ENCODE data around the gene TIRAP.

The TIRAP gene

GRCh38 chr11:126267650-126268049, 15.2 kb upstream of the TIRAP start:
- H3K36me3 ChIP-seq (ENCODE audit: insufficient read depth, low read length) = peaks cover 49% of the 10 kb centered on the region
- peak overlapping the region; percentile 97 for H3K9ac ChIP-seq (ENCODE audit: low read depth, low read length)
- peak overlapping the region; percentile 95 for H3K4me3 ChIP-seq (ENCODE audit: low read length)
- peak overlapping the region; percentile 86 for H3K4me2 ChIP-seq (ENCODE audit: low read length)
- no peaks in the 10 kb centered on the region for H3K27me3 ChIP-seq (ENCODE audit: control insufficient read depth, insufficient read depth, low read length)
- peaks cover 13% of the 10 kb centered on the region for H3K4me1 ChIP-seq (ENCODE audit: control insufficient read depth, insufficient read depth, low read length)
- H3K9me3 ChIP-seq (replicated peaks; ENCODE audit: low read length) = no peaks in the 10 kb centered on the region

- no peaks in the 10 kb centered on the region for H3K27me3 ChIP-seq (ENCODE audit: control insufficient read depth, insufficient read depth, low read length)
- peak overlapping the region; percentile 95 for H3K4me3 ChIP-seq (ENCODE audit: low read length)
- no peaks in the 10 kb centered on the region for H3K9me3 ChIP-seq (replicated peaks; ENCODE audit: low read length)
- peaks cover 46% of the 10 kb centered on the region for H3K36me3 ChIP-seq (ENCODE audit: insufficient read depth, low read length)
- peaks cover 13% of the 10 kb centered on the region for H3K4me1 ChIP-seq (ENCODE audit: control insufficient read depth, insufficient read depth, low read length)
- H3K9ac ChIP-seq (ENCODE audit: low read depth, low read length) = peak overlapping the region; percentile 97
- peak overlapping the region; percentile 86 for H3K4me2 ChIP-seq (ENCODE audit: low read length)
These were observed 14.6 kb upstream of the TIRAP start for GRCh38 chr11:126268361-126268707.

- Histone ChIP-seq H3K27me3 (ENCODE audit: control insufficient read depth, insufficient read depth, low read length) (no peaks in the 10 kb centered on the region), H3K4me3 (ENCODE audit: low read length) (peak within 1 kb of the TSS; percentile 95), H3K36me3 (ENCODE audit: insufficient read depth, low read length) (peaks cover 46% of the 10 kb centered on the region), H3K4me1 (ENCODE audit: control insufficient read depth, insufficient read depth, low read length) (peaks cover 13% of the 10 kb centered on the region), H3K4me2 (ENCODE audit: low read length) (peak within 1 kb of the TSS; percentile 91), H3K9ac (ENCODE audit: low read depth, low read length) (peak within 1 kb of the TSS; percentile 97), H3K9me3 (replicated peaks; ENCODE audit: low read length) (no peaks in the 10 kb centered on the region)
These were observed 13.9 kb upstream of the TIRAP start, which contains the start of the genes FOXRED1 and SRPRA for GRCh38 chr11:126268708-126269579. Gene FOXRED1 (plus strand): TSS chr11:126269154. CDS start chr11:126269207, 53 bp downstream. Gene SRPRA (minus strand): TSS chr11:126268895. CDS start chr11:126268804, 91 bp downstream.

- peaks cover 5% of the 10 kb centered on the region for H3K4me1 ChIP-seq (ENCODE audit: control insufficient read depth, insufficient read depth, low read length)
- peaks cover 36% of the 10 kb centered on the region for H3K36me3 ChIP-seq (ENCODE audit: insufficient read depth, low read length)
These were observed 5.6 kb upstream of the TIRAP start for GRCh38 chr11:126277322-126277721.

GRCh38 chr11:126277780-126278179, 5.1 kb upstream of the TIRAP start:
- Histone ChIP-seq H3K9me3 (replicated peaks; ENCODE audit: low read length) (no peaks in the 10 kb centered on the region), H3K9ac (ENCODE audit: low read depth, low read length) (no peak overlapping the region), H3K4me2 (ENCODE audit: low read length) (no peak overlapping the region), H3K36me3 (ENCODE audit: insufficient read depth, low read length) (peaks cover 36% of the 10 kb centered on the region), H3K4me1 (ENCODE audit: control insufficient read depth, insufficient read depth, low read length) (peaks cover 9% of the 10 kb centered on the region), H3K27me3 (ENCODE audit: control insufficient read depth, insufficient read depth, low read length) (no peaks in the 10 kb centered on the region), H3K4me3 (ENCODE audit: low read length) (no peak overlapping the region)

More at GRCh38 chr11:126277322-126277721, 5.6 kb upstream of the TIRAP start:
- no peak overlapping the region for H3K9ac ChIP-seq (ENCODE audit: low read depth, low read length)
- H3K4me3 ChIP-seq (ENCODE audit: low read length) = no peak overlapping the region
- no peaks in the 10 kb centered on the region for H3K27me3 ChIP-seq (ENCODE audit: control insufficient read depth, insufficient read depth, low read length)
- no peak overlapping the region for H3K4me2 ChIP-seq (ENCODE audit: low read length)
- no peaks in the 10 kb centered on the region for H3K9me3 ChIP-seq (replicated peaks; ENCODE audit: low read length)

GRCh38 chr11:126279191-126279590, 3.7 kb upstream of the TIRAP start:
- Histone ChIP-seq H3K4me3 (ENCODE audit: low read length) (no peak overlapping the region), H3K4me1 (ENCODE audit: control insufficient read depth, insufficient read depth, low read length) (peaks cover 17% of the 10 kb centered on the region), H3K36me3 (ENCODE audit: insufficient read depth, low read length) (peaks cover 25% of the 10 kb centered on the region), H3K27me3 (ENCODE audit: control insufficient read depth, insufficient read depth, low read length) (no peaks in the 10 kb centered on the region), H3K9me3 (replicated peaks; ENCODE audit: low read length) (no peaks in the 10 kb centered on the region), H3K9ac (ENCODE audit: low read depth, low read length) (no peak overlapping the region), H3K4me2 (ENCODE audit: low read length) (no peak overlapping the region)

- Histone ChIP-seq H3K27me3 (ENCODE audit: control insufficient read depth, insufficient read depth, low read length) (no peaks in the 10 kb centered on the region), H3K4me3 (ENCODE audit: low read length) (no peak overlapping the region), H3K4me1 (ENCODE audit: control insufficient read depth, insufficient read depth, low read length) (peaks cover 17% of the 10 kb centered on the region), H3K36me3 (ENCODE audit: insufficient read depth, low read length) (peaks cover 14% of the 10 kb centered on the region), H3K4me2 (ENCODE audit: low read length) (no peak overlapping the region), H3K9ac (ENCODE audit: low read depth, low read length) (no peak overlapping the region), H3K9me3 (replicated peaks; ENCODE audit: low read length) (no peaks in the 10 kb centered on the region)
These were observed 2.3 kb upstream of the TIRAP start for GRCh38 chr11:126280595-126280994.

GRCh38 chr11:126281245-126281644, 1.6 kb upstream of the TIRAP start:
- H3K9me3 ChIP-seq (replicated peaks; ENCODE audit: low read length) = no peaks in the 10 kb centered on the region
- H3K4me1 ChIP-seq (ENCODE audit: control insufficient read depth, insufficient read depth, low read length) = peaks cover 17% of the 10 kb centered on the region
- no peak overlapping the region for H3K4me3 ChIP-seq (ENCODE audit: low read length)
- H3K36me3 ChIP-seq (ENCODE audit: insufficient read depth, low read length) = peaks cover 9% of the 10 kb centered on the region
- H3K9ac ChIP-seq (ENCODE audit: low read depth, low read length) = no peak overlapping the region
- H3K4me2 ChIP-seq (ENCODE audit: low read length) = no peak overlapping the region
- H3K27me3 ChIP-seq (ENCODE audit: control insufficient read depth, insufficient read depth, low read length) = no peaks in the 10 kb centered on the region

GRCh38 chr11:126281666-126282175, 1.2 kb upstream of the TIRAP start:
- Histone ChIP-seq H3K36me3 (ENCODE audit: insufficient read depth, low read length) (peaks cover 8% of the 10 kb centered on the region), H3K27me3 (ENCODE audit: control insufficient read depth, insufficient read depth, low read length) (no peaks in the 10 kb centered on the region), H3K4me1 (ENCODE audit: control insufficient read depth, insufficient read depth, low read length) (peaks cover 17% of the 10 kb centered on the region), H3K9ac (ENCODE audit: low read depth, low read length) (no peak overlapping the region), H3K9me3 (replicated peaks; ENCODE audit: low read length) (no peaks in the 10 kb centered on the region), H3K4me2 (ENCODE audit: low read length) (peak overlapping the region; percentile 81), H3K4me3 (ENCODE audit: low read length) (peak overlapping the region; percentile 79)

GRCh38 chr11:126282361-126282735, 545 bp upstream of the TIRAP start:
- Histone ChIP-seq H3K9me3 (replicated peaks; ENCODE audit: low read length) (no peaks in the 10 kb centered on the region), H3K9ac (ENCODE audit: low read depth, low read length) (peak overlapping the region; percentile 83), H3K4me3 (ENCODE audit: low read length) (peak overlapping the region; percentile 79), H3K27me3 (ENCODE audit: control insufficient read depth, insufficient read depth, low read length) (no peaks in the 10 kb centered on the region), H3K4me2 (ENCODE audit: low read length) (peak overlapping the region; percentile 81), H3K4me1 (ENCODE audit: control insufficient read depth, insufficient read depth, low read length) (peaks cover 17% of the 10 kb centered on the region), H3K36me3 (ENCODE audit: insufficient read depth, low read length) (peaks cover 6% of the 10 kb centered on the region)

GRCh38 chr11:126284829-126285228, 1.9 kb downstream of the TIRAP start:
- Histone ChIP-seq H3K36me3 (ENCODE audit: insufficient read depth, low read length) (peaks cover 4% of the 10 kb centered on the region), H3K4me2 (ENCODE audit: low read length) (no peak overlapping the region), H3K4me1 (ENCODE audit: control insufficient read depth, insufficient read depth, low read length) (peaks cover 17% of the 10 kb centered on the region), H3K9me3 (replicated peaks; ENCODE audit: low read length) (no peaks in the 10 kb centered on the region), H3K9ac (ENCODE audit: low read depth, low read length) (no peak overlapping the region), H3K4me3 (ENCODE audit: low read length) (no peak overlapping the region), H3K27me3 (ENCODE audit: control insufficient read depth, insufficient read depth, low read length) (no peaks in the 10 kb centered on the region)
